ENCODE results near the gene XPC.

Gene XPC

DNA sequence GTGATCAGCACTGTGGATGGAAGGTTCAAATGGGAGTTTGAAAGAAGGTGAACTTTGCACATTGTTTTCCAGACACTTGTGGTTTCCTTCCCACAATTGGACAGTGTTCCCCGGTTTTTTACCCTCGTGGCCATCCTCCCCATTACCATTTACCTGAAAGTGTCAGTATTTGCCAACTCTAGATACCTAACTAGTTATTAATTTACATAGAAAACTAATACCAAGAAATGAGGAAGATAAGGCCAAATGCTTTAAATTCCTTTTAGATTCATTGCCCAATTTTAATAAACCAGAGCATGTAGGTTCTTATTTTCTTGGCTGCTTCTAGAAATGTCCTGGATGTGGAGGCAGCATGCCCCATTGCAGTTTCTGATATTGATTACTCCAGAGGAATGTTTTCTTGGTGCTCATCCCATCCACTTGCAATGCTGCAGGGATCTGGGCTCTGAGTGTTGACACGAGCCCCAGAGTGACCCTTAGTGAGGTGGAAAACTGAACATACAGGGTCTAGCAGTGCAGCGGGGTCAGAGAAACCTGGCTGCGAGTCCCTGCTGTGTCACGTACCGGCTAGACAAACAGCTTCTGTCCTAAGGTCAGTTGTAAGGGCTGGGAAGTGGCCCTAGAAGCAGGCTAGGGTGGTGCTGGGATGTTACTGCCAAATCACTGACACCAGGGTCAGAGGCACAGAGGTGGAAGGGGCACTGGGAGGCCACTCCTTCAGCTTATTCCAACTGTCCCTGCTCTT lies 23.7 kb upstream of the XPC start:
- no peak for TF ChIP-seq ZNF10 (tag by site-specific recombination; IDR thresholded peaks at IDR 0.05)
- TF ChIP-seq ZNF214 (tag by site-specific recombination; IDR thresholded peaks at IDR 0.05; ENCODE audit: borderline replicate concordance) = no peak
- no peak for TF ChIP-seq ZNF514 (tag by site-specific recombination; IDR thresholded peaks at IDR 0.05)
- no peak for TF ChIP-seq SP3 (tag by site-specific recombination; IDR thresholded peaks at IDR 0.05)
- TF ChIP-seq, protein P1, sequence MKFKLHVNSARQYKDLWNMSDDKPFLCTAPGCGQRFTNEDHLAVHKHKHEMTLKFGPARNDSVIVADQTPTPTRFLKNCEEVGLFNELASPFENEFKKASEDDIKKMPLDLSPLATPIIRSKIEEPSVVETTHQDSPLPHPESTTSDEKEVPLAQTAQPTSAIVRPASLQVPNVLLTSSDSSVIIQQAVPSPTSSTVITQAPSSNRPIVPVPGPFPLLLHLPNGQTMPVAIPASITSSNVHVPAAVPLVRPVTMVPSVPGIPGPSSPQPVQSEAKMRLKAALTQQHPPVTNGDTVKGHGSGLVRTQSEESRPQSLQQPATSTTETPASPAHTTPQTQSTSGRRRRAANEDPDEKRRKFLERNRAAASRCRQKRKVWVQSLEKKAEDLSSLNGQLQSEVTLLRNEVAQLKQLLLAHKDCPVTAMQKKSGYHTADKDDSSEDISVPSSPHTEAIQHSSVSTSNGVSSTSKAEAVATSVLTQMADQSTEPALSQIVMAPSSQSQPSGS (tag by site-specific recombination; IDR thresholded peaks at IDR 0.05; ENCODE audit: low read depth) = no peak
- TF ChIP-seq, protein P2, sequence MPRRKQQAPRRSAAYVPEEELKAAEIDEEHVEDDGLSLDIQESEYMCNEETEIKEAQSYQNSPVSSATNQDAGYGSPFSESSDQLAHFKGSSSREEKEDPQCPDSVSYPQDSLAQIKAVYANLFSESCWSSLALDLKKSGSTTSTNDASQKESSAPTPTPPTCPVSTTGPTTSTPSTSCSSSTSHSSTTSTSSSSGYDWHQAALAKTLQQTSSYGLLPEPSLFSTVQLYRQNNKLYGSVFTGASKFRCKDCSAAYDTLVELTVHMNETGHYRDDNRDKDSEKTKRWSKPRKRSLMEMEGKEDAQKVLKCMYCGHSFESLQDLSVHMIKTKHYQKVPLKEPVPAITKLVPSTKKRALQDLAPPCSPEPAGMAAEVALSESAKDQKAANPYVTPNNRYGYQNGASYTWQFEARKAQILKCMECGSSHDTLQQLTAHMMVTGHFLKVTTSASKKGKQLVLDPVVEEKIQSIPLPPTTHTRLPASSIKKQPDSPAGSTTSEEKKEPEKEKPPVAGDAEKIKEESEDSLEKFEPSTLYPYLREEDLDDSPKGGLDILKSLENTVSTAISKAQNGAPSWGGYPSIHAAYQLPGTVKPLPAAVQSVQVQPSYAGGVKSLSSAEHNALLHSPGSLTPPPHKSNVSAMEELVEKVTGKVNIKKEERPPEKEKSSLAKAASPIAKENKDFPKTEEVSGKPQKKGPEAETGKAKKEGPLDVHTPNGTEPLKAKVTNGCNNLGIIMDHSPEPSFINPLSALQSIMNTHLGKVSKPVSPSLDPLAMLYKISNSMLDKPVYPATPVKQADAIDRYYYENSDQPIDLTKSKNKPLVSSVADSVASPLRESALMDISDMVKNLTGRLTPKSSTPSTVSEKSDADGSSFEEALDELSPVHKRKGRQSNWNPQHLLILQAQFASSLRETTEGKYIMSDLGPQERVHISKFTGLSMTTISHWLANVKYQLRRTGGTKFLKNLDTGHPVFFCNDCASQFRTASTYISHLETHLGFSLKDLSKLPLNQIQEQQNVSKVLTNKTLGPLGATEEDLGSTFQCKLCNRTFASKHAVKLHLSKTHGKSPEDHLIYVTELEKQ (tag by site-specific recombination; IDR thresholded peaks at IDR 0.05; ENCODE audit: borderline replicate concordance) = no peak
- no peak for TF ChIP-seq ZNF530 (tag by site-specific recombination; IDR thresholded peaks at IDR 0.05; ENCODE audit: low read depth)
- POLR2A ChIA-PET = no interaction called here
- Histone ChIP-seq H3K36me3 (ENCODE audit: control insufficient read depth in 2 of 2, insufficient read depth in 1 of 2, low read length in 2 of 2) (peaks cover 7 to 33% of the 10 kb centered on the region in 2 experiments), H3K4me1 (ENCODE audit: control insufficient read depth, insufficient read depth, low read length) (no peaks in the 10 kb centered on the region), H3K4me3 (ENCODE audit: low read depth, low read length) (no peak overlapping the region), H3K9me3 (ENCODE audit: control insufficient read depth, insufficient read depth, low read depth, low read length) (no peaks in the 10 kb centered on the region), H3K27ac (ENCODE audit: extremely low read depth, low read depth, low read length) (no peak overlapping the region)
- CTCF ChIA-PET = interaction anchor here (0.6 to 3.9 kb wide), 13 partner anchors 8 to 719 kb away, joined by 4 to 38 read pairs (median 8); no protein-coding TSS in a partner anchor

DNA sequence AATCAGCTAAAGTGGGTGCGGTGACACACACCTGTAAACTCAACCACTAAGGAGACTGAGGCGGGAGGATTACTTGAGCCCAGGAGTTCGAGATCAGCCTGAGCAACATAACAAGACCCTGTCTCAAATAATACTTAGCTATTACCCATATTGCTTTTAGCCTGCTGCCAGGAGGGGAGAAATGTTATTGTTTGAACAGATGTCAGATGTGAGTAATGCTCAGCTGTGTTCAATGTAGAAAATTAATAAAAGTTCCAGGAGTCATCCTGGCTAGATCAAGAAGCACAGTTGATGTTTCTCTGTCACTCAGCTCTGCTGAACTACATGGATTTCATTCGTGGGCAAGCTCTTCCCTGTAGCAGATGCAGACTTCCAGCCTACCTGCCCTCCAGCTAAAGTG lies 22.4 kb upstream of the XPC start:
- CTCF ChIA-PET = interaction anchor here (0.7 to 1.9 kb wide), 8 partner anchors 9 to 720 kb away, joined by 3 to 8 read pairs (median 5); no protein-coding TSS in a partner anchor

DNA sequence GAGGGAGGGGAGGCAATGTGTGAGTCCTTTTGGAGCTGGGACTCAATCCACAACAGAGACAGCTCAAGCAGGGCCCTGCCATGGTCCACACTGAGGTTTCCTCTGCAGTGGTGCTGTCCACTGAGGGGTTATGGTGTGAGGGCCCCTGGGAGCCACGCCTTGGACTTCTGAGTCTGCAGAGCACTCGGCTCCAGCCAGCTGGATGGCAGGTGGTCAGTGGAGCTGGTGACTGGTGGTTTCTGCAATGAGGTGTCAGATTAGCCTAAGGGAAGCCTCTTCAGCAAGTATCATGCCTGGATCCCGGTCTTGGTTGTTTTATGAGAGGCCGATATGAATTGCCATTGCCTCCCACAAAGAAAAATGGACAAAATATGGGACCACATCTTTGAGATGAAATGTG lies 21.9 kb upstream of the XPC start:
- CTCF ChIA-PET = interaction anchor here (0.6 to 1.9 kb wide), 5 partner anchors 9 to 65 kb away, joined by 3 to 8 read pairs (median 3); no protein-coding TSS in a partner anchor
- no peak overlapping the region for H3K27ac ChIP-seq (ENCODE audit: extremely low read depth, low read depth, low read length)

More for the DNA sequence above, 22.4 kb upstream of the XPC start:
- Histone ChIP-seq H3K9me3 (ENCODE audit: control insufficient read depth, insufficient read depth, low read depth, low read length) (no peaks in the 10 kb centered on the region), H3K27ac (ENCODE audit: extremely low read depth, low read depth, low read length) (no peak overlapping the region), H3K36me3 (ENCODE audit: control insufficient read depth in 2 of 2, insufficient read depth in 1 of 2, low read length in 2 of 2) (peaks cover 7 to 40% of the 10 kb centered on the region in 2 experiments), H3K4me1 (ENCODE audit: control insufficient read depth, insufficient read depth, low read length) (no peaks in the 10 kb centered on the region), H3K4me3 (ENCODE audit: low read depth, low read length) (no peak overlapping the region)
- TF ChIP-seq, protein P3, sequence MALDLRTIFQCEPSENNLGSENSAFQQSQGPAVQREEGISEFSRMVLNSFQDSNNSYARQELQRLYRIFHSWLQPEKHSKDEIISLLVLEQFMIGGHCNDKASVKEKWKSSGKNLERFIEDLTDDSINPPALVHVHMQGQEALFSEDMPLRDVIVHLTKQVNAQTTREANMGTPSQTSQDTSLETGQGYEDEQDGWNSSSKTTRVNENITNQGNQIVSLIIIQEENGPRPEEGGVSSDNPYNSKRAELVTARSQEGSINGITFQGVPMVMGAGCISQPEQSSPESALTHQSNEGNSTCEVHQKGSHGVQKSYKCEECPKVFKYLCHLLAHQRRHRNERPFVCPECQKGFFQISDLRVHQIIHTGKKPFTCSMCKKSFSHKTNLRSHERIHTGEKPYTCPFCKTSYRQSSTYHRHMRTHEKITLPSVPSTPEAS (tag by site-specific recombination; IDR thresholded peaks at IDR 0.05) = no peak
- POLR2A ChIA-PET = interaction anchor here (1.2 kb wide), 1 partner anchor 22 kb away, joined by 3 read pairs; the partner anchor contains the start of gene LSM3

More for the DNA sequence above, 21.9 kb upstream of the XPC start:
- no peaks in the 10 kb centered on the region for H3K4me1 ChIP-seq (ENCODE audit: control insufficient read depth, insufficient read depth, low read length)
- POLR2A ChIA-PET = interaction anchor here (1.2 kb wide), 1 partner anchor 22 kb away, joined by 3 read pairs; the partner anchor contains the start of gene LSM3
- TF ChIP-seq ZBTB7A (tag by site-specific recombination; IDR thresholded peaks at IDR 0.05; ENCODE audit: low read depth) = no peak
- TF ChIP-seq, protein P4, sequence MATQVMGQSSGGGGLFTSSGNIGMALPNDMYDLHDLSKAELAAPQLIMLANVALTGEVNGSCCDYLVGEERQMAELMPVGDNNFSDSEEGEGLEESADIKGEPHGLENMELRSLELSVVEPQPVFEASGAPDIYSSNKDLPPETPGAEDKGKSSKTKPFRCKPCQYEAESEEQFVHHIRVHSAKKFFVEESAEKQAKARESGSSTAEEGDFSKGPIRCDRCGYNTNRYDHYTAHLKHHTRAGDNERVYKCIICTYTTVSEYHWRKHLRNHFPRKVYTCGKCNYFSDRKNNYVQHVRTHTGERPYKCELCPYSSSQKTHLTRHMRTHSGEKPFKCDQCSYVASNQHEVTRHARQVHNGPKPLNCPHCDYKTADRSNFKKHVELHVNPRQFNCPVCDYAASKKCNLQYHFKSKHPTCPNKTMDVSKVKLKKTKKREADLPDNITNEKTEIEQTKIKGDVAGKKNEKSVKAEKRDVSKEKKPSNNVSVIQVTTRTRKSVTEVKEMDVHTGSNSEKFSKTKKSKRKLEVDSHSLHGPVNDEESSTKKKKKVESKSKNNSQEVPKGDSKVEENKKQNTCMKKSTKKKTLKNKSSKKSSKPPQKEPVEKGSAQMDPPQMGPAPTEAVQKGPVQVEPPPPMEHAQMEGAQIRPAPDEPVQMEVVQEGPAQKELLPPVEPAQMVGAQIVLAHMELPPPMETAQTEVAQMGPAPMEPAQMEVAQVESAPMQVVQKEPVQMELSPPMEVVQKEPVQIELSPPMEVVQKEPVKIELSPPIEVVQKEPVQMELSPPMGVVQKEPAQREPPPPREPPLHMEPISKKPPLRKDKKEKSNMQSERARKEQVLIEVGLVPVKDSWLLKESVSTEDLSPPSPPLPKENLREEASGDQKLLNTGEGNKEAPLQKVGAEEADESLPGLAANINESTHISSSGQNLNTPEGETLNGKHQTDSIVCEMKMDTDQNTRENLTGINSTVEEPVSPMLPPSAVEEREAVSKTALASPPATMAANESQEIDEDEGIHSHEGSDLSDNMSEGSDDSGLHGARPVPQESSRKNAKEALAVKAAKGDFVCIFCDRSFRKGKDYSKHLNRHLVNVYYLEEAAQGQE (tag by site-specific recombination; IDR thresholded peaks at IDR 0.05) = 0 out of 2 replicates have a peak, but pooled peaks have one; percentile 20
- H3K9me3 ChIP-seq (ENCODE audit: control insufficient read depth, insufficient read depth, low read depth, low read length) = no peaks in the 10 kb centered on the region
- no peak overlapping the region for H3K4me3 ChIP-seq (ENCODE audit: low read depth, low read length)
- peaks cover 7 to 43% of the 10 kb centered on the region in 2 experiments for H3K36me3 ChIP-seq (ENCODE audit: control insufficient read depth in 2 of 2, insufficient read depth in 1 of 2, low read length in 2 of 2)

Measured in HEK293 (cell line).